ENCODE results near the gene TEKT1.

The TEKT1 gene

DNA sequence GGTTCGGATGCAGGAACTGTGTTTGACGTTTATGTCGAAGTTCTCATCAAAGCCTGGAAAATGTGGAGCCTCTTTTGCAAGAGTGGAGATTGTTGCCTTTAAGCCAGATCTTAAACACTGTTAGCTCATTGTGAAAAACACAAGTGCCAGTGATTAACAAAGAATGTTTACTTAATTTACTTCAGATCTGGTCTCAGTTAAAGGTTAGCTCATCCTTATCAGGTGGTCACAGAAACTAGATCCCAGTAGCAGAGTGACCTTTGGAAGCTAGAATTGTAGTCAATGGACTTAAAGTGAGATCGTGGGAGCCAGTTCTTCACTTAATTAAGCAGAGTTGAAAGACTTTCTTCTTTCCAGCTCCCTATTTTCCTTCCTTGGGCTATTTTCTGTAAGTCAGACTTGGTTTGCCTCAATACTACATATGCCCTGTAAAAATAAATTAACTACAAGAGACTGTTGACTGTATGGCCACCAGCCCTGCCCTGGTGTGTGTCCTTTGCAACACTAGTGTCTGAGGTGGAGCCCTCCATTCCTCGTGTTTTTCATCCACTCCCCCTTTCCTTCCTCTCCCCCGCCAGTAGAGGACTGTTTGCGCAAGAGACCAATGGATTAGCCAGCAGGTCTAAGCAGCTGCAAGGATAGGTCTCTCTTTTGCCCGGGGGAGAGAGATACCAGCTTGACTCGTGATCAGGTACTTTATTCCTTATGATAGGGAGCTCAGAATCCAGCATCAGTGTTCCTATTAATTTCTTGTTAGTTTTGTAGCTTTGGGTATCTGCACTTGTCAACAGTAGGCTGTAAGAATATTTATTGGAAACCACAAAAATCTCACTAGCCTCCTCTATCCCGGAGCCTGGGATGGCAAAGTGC is 35.3 kb downstream of the TEKT1 start:
- no peak for DNase-seq (ENCODE audit: low read depth)
- no peak overlapping the region for H3K4me3 ChIP-seq (ENCODE audit: control insufficient read depth, low read depth, low read length)
- TF ChIP-seq, protein P1, sequence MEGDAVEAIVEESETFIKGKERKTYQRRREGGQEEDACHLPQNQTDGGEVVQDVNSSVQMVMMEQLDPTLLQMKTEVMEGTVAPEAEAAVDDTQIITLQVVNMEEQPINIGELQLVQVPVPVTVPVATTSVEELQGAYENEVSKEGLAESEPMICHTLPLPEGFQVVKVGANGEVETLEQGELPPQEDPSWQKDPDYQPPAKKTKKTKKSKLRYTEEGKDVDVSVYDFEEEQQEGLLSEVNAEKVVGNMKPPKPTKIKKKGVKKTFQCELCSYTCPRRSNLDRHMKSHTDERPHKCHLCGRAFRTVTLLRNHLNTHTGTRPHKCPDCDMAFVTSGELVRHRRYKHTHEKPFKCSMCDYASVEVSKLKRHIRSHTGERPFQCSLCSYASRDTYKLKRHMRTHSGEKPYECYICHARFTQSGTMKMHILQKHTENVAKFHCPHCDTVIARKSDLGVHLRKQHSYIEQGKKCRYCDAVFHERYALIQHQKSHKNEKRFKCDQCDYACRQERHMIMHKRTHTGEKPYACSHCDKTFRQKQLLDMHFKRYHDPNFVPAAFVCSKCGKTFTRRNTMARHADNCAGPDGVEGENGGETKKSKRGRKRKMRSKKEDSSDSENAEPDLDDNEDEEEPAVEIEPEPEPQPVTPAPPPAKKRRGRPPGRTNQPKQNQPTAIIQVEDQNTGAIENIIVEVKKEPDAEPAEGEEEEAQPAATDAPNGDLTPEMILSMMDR (IDR thresholded peaks at IDR 0.05; ENCODE audit: control insufficient read depth, insufficient read depth, low read depth, low read length, missing control alignments) = no peak

DNA sequence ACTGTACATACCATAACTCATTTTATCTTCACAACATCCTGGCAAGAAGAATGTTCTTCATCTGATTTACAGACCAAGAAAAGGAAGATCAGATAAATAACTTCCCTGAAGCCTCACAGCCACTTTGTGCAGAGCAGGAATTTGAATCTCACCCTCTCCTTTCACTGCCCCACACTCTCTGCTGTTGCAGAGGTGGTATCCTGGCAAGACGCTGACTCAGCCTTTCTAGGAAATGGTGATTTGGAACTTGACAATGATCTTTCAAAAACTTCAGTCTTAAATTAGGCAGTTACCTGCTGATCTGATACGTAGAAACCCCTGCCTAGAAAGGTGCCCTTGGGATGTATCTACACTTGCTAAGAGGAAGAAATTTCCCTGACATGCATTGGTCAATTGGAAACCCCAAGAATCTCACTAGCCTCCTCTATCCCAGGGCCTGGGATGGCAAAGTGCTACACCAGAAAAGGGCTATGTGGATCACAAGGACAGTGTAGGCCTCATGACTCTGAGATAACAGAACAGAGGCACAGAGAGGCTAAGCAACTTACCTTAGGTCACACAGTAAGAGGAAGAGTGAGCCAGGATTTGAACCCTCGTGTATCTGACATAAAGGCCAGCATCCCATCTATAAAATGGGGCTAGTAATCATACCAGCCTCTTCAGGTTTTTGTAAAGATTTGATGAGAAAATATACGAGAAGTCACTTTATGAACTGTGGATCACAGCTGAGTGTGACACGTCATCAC is 37.6 kb downstream of the TEKT1 start:
- TF ChIP-seq, protein P1 (IDR thresholded peaks at IDR 0.05; ENCODE audit: control insufficient read depth, insufficient read depth, low read depth, low read length, missing control alignments) = no peak
- no peak overlapping the region for H3K4me3 ChIP-seq (ENCODE audit: control insufficient read depth, low read depth, low read length)
- no peak for DNase-seq (ENCODE audit: low read depth)

DNA sequence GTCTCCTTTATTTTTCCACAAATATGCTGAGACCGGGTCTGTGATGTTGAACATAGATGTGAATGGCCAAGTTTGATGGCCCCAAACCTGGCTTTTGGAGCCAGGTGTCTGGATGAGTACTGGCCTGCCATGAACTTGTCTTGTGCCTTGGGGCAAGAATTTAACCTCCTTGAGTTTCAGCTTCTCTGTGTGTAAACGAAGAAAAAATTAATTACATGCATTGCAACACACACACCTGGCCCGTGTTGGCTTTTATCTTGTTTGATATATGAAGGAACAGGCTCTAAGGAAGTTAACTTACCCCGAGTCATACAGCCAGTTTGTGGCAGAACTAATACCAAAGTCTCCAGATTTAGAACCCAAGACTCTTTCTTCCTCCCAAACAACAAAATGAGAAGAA is 42.4 kb downstream of the TEKT1 start:
- H3K4me3 ChIP-seq (ENCODE audit: control insufficient read depth, low read depth, low read length) = no peak overlapping the region
- no peak for DNase-seq (ENCODE audit: low read depth)
- TF ChIP-seq, protein P1 (IDR thresholded peaks at IDR 0.05; ENCODE audit: control insufficient read depth, insufficient read depth, low read depth, low read length, missing control alignments) = no peak

DNA sequence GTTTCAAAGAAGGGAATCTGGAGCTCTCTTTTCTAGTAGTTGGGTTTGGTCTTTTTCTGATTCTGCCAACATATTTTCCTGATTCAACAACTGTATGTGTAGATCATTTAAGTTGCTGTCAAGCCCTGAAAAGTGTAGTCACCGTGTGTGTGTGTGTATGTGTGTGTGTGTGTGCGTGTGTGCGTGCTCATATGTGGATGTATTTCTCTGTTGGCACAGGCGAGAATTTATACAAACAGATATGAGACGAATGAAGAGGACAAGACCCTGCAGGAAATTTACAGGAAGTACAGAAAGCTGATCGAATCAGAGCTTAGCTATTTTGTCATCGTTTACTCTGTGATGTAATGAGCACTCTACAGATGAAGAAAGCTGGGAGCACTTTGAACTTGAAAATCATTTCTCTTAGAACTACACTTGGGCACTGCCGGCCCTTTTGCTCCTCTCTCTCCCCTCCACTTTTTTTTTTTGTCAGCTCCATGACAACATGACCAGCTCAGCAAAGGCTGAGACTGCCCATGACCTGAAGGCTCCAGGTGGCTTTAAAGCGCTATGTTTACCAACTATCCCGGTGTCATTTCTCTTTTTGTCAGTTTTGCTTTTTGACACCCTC is 44.3 kb downstream of the TEKT1 start:
- H3K4me3 ChIP-seq (ENCODE audit: control insufficient read depth, low read depth, low read length) = no peak overlapping the region
- TF ChIP-seq, protein P1 (IDR thresholded peaks at IDR 0.05; ENCODE audit: control insufficient read depth, insufficient read depth, low read depth, low read length, missing control alignments) = no peak

DNA sequence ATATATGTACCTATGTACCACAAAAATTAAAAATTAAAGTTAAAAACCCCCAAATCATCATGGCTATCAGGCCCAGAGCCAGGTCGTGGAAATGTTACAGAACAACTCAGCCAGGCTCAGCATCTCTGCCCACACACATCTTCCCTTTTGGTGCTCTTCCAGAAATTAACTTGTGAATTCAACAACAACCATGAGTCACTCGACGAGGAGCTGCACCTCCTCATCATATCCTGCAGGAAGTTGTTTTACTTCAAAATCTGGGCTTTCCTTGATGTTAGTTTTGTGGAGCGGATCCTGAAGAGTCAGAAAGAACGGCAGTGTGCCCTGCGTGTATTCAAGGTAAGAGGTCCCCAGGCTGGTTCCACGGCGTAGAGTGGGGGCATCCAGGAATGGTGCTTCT is 44.9 kb downstream of the TEKT1 start:
- TF ChIP-seq, protein P1 (IDR thresholded peaks at IDR 0.05; ENCODE audit: control insufficient read depth, insufficient read depth, low read depth, low read length, missing control alignments) = no peak
- no peak overlapping the region for H3K4me3 ChIP-seq (ENCODE audit: control insufficient read depth, low read depth, low read length)
- peak; percentile 33 for DNase-seq (ENCODE audit: low read depth)

More for the DNA sequence above, 44.3 kb downstream of the TEKT1 start:
- no peak for DNase-seq (ENCODE audit: low read depth)

DNA sequence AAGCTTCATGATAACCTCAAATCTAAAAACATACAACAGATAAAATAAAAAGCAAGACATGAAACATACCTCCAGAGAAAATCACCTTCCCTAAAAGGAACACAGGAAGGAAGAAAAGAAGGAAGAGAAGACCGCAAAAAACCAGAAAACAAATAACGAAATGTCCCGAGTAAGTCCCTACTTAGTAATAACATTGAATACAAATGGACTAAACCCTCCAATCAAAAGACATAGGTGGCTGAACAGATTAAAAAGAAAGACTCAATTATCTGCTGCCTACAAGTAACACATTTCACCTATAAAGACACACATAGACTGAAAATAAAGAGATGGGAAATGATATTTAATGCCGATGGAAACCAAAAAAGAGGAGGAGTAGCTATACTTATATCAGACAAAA is 49.3 kb downstream of the TEKT1 start:
- TF ChIP-seq, protein P1 (IDR thresholded peaks at IDR 0.05; ENCODE audit: control insufficient read depth, insufficient read depth, low read depth, low read length, missing control alignments) = no peak
- H3K4me3 ChIP-seq (ENCODE audit: control insufficient read depth, low read depth, low read length) = no peak overlapping the region
- DNase-seq (ENCODE audit: low read depth) = no peak

Data from AG09309 (cell line).